GM21825 (cell line): ENCODE measurements around the gene ALKBH3.

Experiments used
- ATAC-seq: cut with Tn5 transposase; IDR thresholded peaks from one replicate; pipeline ENCODE4 v1.9.1; 2021; ENCODE audit warnings: mild to moderate bottlenecking, moderate library complexity; ENCODE audit not compliant: unreplicated experiment

The ALKBH3 gene

GRCh38 chr11:43880640-43881159 lies at the start of gene ALKBH3:
ALKBH3 (plus strand) TSS chr11:43880831; CDS start chr11:43882653, 1,822 bp downstream.
- ATAC-seq, result peak; percentile 98

GRCh38 chr11:43830928-43831440 lies 49.6 kb upstream of the ALKBH3 start:
- no peak for ATAC-seq

GRCh38 chr11:43832536-43832935 lies 48.1 kb upstream of the ALKBH3 start:
- ATAC-seq, result no peak

- no peak for ATAC-seq
Observed at GRCh38 chr11:43833657-43834073, 47.0 kb upstream of the ALKBH3 start.

- ATAC-seq, result no peak
Observed at GRCh38 chr11:43834286-43834685, 46.3 kb upstream of the ALKBH3 start.

GRCh38 chr11:43835104-43835503 lies 45.5 kb upstream of the ALKBH3 start:
- ATAC-seq, result no peak

GRCh38 chr11:43837879-43838278 lies 42.8 kb upstream of the ALKBH3 start:
- ATAC-seq, result no peak

GRCh38 chr11:43842021-43842420 lies 38.6 kb upstream of the ALKBH3 start:
- no peak for ATAC-seq

- no peak for ATAC-seq
Observed at GRCh38 chr11:43845816-43846215, 34.8 kb upstream of the ALKBH3 start.

- no peak for ATAC-seq
Observed at GRCh38 chr11:43852057-43852636, 28.5 kb upstream of the ALKBH3 start.

- no peak for ATAC-seq
Observed at GRCh38 chr11:43853781-43854180, 26.9 kb upstream of the ALKBH3 start.

GRCh38 chr11:43856993-43857392 lies 23.6 kb upstream of the ALKBH3 start:
- ATAC-seq, result no peak

GRCh38 chr11:43861141-43861540 lies 19.5 kb upstream of the ALKBH3 start:
- no peak for ATAC-seq

- no peak for ATAC-seq
Observed at GRCh38 chr11:43866520-43866919, 14.1 kb upstream of the ALKBH3 start.

- ATAC-seq, result no peak
Observed at GRCh38 chr11:43866969-43867368, 13.7 kb upstream of the ALKBH3 start.

GRCh38 chr11:43868852-43869567 lies 11.6 kb upstream of the ALKBH3 start:
- ATAC-seq, result peak; percentile 100

- ATAC-seq, result no peak
Observed at GRCh38 chr11:43871051-43871450, 9.6 kb upstream of the ALKBH3 start.

GRCh38 chr11:43872995-43873394 lies 7.6 kb upstream of the ALKBH3 start:
- ATAC-seq, result no peak

- ATAC-seq, result no peak
Observed at GRCh38 chr11:43874078-43874477, 6.6 kb upstream of the ALKBH3 start.

GRCh38 chr11:43874738-43875137 lies 5.9 kb upstream of the ALKBH3 start:
- peak; percentile 67 for ATAC-seq

GRCh38 chr11:43879789-43880639 lies 617 bp upstream of the ALKBH3 start:
- no peak for ATAC-seq
